Activated T-helper 9 cell treated with anti-CD3 and anti-CD28 coated beads, Interleukin-2, amount 50 U/mL, for 16 hours (primary cell): ENCODE results near the gene PRR35.

ENCODE experiments used
- DNase-seq: peaks from one replicate; pipeline ENCODE4 v3.0.0-alpha.2; 2020; ENCODE audit warnings: low read depth

The PRR35 gene

GRCh38 chr16:528111-529011 lies 31.8 kb upstream of the PRR35 start:
- DNase-seq: peak; percentile 16

- no peak for DNase-seq
Measured at GRCh38 chr16:529012-529575, 31.1 kb upstream of the PRR35 start.

- DNase-seq: no peak
Measured at GRCh38 chr16:530111-530817, 29.9 kb upstream of the PRR35 start.

- DNase-seq: no peak
Measured at GRCh38 chr16:531494-532125, 28.6 kb upstream of the PRR35 start.

- DNase-seq: no peak
Measured at GRCh38 chr16:533391-534123, 26.6 kb upstream of the PRR35 start.

GRCh38 chr16:534135-534534 lies 26.1 kb upstream of the PRR35 start:
- DNase-seq: no peak

GRCh38 chr16:534856-535445 lies 25.2 kb upstream of the PRR35 start:
- DNase-seq: no peak

- no peak for DNase-seq
Measured at GRCh38 chr16:535446-536405, 24.5 kb upstream of the PRR35 start.

GRCh38 chr16:536746-537145 lies 23.4 kb upstream of the PRR35 start:
- no peak for DNase-seq

GRCh38 chr16:537415-538335 lies 22.5 kb upstream of the PRR35 start:
- no peak for DNase-seq

GRCh38 chr16:539901-540530 lies 20.2 kb upstream of the PRR35 start:
- no peak for DNase-seq

- DNase-seq: no peak
Measured at GRCh38 chr16:540645-541340, 19.4 kb upstream of the PRR35 start.

GRCh38 chr16:543301-544164 lies 16.7 kb upstream of the PRR35 start:
- DNase-seq: no peak

GRCh38 chr16:544517-544916 lies 15.7 kb upstream of the PRR35 start:
- no peak for DNase-seq

GRCh38 chr16:546909-547770 lies 13.1 kb upstream of the PRR35 start:
- peak; percentile 32 for DNase-seq

GRCh38 chr16:548586-548985 lies 11.6 kb upstream of the PRR35 start:
- DNase-seq: no peak
